H4 (cell line): ENCODE results near the gene KRT2. TPM values are rescaled to one million over a fixed set of nuclear protein-coding genes. Genes with fewer than 3 reads are reported as not detected.

ENCODE experiments used
- DNase-seq: peaks from one replicate; pipeline ENCODE4 v3.0.0-alpha.2; 2015; ENCODE audit warnings: low spot score
- total RNA-seq: library from RNA; depleted of rRNA; stranded (reverse); fragments of >200 nt; shearing (Covaris generic); gene quantifications from 2 replicates; pipeline ENCODE4 v1.2.3, GENCODE V29; 2014

The KRT2 gene
- total RNA-seq, 1 experiment from 2014 or later = 0.21 TPM

DNA sequence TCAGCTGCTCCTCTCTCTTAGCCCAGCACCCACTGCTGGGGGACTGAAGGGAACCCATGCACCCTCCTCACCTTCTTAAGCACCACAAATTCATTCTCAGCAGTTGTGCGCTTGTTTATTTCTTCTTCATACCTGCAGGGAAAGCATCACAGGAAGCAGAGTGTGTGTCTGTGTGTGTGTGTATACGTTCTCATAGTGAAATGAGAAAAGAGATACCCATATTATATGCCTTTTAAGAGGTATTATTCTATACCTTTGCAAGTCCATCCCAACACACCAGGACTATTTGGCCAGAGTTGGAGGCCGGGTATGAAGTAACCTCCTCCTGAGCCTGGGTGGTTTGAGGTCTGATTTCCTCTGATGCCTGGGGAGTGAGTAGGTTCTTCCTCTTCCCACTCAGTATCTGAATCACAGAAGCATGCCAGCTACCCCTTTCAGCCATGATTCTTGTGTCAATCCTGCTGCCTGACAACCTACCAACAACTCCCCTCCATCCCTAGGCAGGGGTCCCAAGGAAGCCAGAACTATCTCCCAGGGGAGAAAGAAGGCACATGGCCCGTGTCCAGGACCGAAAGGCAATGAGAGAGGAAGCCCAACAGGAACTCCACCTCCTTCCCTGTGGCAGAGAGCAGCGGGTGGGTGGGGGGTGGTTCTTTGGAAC is 36.7 kb downstream of the KRT2 start:
- DNase-seq = no peak

DNA sequence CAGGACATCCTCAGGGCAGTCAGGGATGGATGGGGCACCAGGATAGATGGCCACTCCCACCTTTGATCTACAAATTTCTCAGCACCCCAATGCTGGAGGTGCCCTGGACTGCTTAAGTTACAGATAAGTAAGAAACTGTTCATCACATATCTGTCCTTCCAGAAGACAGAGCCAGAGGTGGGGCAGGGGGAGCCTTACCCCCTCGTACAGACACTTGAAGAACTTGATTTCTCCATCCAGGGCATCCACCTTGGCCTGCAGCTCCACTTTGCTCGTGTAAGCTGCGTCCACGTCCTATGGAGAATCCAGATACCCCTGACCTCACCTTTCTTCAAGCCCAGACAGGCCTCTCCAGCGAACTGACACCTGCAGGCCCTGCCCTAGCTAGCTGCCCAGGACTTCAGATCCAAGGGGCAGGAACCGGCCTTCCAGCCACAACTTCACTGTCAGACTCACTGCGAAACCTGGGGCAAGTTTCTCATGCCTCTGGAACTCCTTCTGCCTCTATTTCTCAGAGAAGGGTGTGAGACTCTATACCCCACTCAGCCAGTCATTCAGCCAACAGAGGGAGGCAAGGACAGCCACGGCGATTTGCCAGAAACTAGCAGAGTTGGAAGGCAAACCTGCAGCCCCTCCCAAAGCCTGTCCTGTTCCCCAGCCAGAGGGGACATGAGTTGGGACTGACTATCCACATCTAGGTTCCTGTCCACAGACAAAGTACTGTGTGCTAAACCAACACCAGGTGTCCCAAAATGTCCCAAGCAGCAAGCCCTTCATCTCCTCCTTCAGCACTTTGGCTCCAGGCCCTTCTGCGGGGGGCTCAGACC is 37.4 kb downstream of the KRT2 start:
- DNase-seq = no peak

DNA sequence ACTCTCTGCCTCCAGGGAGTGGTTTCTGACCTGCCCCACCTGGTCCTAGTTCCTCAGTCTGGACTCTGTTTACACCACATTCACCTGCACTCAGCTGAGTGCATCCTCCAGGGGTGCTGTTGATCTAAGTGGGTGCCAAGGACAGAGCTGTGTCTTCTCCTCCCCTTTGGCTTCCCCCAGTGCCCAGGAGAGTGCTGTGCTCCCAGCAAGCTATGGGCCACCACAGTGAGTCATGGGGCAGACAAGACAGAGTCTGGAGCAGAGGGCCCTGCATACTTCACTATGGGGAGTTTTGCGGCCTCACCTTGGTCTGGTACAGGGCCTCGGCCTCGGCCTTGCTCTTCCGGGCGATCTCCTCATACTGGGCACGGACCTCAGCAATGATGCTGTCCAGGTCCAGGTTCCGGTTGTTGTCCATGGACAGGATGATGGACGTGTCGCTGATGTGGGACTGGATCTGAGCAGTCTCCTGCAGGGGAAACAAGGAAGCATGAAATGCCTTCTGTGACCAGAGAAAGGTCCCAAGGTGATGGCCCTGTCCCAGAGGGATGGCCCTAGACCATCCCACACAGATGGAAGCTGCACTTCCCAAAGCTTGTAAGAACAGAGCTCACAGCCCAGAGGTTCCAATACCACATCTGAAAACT is 38.5 kb downstream of the KRT2 start:
- DNase-seq = no peak

DNA sequence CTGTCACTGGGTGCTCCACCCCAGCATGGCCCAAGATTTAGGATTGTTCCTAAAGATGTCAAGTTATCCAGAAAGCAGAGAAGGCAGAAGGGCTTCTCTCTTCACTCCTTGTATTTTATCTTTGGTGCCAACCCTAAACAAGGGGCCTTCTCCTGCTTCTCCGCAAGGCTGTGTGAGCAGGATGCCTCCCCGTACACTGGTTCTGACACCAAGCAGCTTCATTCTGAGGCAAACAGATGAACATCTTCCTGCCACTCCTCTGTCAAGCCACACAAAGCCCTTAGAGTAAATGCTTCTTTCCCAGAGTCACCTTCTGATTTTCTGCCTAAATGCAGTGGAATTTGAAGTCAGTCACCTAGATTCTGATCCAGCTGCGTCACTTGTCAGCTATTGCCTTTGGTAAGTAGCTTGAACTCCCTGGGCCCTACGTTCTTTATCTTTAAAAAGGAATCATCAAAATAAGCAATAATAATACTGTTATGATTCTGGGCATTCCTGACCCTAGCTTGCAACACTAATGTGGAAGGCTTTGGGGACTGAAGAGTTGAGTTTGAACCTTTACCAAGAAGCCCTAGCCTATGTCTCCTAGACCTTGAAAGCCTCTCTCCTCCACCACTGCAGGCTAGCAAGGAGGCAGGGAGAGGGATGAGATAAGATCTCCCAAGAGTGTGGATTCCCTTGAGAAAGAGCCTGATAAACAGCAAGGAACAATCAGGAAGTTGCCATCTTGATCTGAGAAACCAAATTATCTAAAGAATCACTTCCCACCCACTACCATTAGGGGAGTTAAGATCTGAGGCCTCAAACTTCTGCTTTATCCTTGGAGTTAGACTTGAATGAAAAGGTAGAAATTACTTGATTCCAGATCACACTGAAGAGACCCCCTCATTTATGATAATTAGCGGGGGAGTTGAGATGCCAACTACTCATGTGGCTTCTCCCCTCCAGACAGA is 39.3 kb downstream of the KRT2 start:
- no peak for DNase-seq

DNA sequence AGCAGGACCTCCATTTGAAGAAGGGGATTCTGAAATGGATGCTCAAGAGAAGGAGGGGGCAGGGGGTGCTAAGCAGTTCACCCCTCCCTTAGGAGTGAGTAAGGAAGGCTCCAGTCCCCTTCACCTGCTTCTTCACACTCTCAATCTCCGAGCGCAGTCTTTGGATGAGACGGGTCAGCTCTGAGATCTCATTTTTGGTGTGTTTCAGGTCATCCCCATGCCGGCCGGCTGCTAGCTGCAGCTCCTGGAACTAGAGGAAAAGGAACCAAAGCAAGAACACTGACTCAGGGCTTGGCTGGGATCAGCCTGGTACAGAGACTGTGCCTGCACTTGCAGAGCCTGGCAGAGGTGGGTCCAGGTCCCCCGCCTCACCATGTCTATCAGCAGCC is 40.9 kb downstream of the KRT2 start:
- DNase-seq = no peak

DNA sequence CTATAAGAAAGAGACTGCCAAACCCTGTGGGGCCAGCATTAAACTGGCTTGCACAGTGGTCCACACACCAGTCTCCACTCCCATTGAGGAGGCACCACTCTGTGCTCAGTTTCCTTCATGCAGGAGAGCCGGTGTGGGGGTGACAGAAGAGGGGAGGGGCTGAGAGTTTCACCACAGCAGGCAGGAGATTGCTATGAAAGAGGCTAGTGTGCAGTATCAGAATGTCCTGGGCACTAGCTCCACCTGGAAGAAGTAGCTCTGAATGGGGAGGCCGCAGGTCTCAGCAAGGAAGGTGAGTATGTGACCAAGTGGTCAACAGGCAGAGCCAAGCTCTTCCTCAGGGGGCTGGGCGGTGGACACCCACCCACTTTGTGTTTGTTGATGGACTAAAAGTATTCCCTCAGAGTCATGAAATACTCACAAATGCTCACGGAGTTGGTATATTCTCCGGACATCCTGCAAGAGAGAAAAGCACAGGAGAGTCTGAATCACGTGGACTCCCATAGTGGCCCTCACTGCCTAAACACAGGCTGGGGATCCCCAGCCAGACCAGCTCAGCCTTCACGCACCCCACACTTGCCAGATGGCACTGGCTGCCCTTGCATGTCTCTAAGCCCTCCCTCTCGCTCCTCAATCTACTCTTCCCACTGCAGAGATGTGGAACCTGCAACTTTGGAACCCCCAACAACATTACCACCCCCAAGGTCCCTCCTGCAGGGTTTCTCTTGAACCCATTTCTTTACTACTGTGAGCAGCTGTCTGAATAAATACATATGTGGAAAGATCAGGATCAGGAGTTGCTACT is 43.0 kb downstream of the KRT2 start:
- DNase-seq = no peak

DNA sequence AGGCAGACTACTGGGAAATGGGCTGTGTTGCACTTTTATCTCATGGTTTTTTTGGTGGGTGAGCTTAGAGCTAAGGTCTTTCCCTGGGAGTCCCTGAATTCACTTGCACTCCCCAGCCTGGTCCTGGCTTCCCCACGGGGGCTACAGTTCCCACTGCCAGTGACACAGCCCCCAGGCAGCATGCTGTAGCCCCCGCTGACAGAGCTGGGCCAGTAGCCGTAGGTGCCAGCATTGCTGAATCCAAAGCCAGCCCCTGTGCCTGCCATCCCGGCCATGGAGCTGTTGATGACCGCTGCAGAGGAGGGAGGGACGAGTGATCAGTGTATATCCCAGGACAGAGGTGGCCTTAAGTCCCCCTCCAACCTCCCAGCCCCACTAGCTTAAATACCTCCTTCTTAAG is 43.9 kb downstream of the KRT2 start:
- DNase-seq = no peak

DNA sequence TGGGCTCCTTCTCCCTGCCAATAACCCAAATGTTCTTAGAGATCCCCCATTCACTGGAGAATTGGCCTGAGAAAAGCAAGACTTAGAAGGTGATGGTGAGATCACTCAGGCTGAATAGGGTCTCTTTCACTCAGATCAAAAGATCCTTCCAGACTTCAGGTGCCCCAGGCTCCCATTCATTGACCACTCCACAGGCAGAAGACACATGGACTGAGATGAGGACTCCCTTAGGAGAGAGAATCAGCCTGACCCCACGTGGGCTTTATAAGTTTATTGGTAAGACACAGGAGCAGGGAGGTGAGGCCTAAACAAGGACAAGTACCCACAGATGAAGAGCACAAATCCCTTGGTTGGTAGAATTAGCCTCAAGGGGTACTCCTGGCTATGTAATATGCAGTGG is 44.7 kb downstream of the KRT2 start:
- DNase-seq = no peak

DNA sequence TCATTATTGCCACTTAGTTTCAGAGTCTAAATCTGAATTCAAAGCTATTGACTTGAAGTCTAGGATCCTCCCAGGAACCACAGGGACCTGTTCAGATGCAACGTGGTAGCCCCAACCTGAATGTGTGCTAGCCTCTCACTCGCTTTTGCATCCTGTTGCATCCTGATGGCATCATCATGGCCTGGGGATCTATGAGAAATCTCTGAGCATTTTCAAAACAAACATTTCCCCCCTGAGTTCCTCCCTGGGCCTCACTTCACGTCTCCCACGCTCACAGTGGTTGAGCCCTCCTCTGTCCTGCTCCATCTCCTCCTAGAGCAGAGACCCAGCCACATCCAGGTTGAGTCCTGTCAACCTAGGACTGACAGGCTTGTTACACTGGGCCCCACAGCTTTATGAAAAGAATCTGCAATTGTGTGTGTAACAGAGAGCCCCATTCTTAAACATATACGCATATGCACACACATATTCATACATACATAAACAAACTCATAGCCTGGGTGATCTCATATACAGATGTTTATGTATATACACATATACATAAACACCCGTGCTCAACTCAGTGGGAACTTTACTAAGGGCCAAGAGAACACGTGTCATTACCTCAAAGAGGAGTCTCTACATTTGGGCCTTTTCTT is 45.3 kb downstream of the KRT2 start:
- no peak for DNase-seq

DNA sequence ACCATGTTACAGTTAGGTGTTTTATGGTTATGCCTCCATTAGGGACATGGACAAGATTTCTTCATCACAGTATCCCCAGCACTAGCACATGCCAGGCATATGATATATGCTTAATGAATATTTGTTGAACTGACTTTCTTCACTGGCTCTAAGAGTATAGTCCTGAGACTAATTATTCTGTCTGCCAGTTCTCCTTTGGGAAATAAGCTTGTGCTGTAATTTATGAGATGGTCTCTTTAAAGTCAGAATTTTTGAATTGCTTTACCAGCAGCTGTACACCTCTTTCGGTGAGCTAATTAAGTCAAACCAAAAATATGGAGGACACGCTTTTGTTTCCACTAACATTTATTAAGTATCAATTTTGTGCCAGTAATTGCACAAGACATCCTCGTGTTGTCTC is 45.9 kb downstream of the KRT2 start:
- DNase-seq = no peak

DNA sequence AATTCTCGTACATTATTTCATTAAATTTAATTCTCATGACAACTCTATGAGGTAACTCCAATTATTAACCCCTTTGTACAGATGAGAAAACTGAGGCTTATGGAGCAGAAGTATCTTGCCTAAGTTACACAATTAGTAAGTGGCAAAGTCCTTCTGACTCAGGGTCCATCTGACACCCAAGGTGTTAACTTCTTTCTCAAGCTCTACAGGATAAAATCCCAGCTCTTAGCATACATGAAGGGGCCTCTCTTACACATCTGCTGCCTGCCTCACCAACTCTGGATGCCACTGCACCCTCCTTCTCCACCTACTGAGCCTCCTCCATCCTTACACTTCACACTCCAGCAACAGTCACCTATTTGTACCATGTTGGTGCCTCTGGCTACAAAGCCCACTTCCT is 46.5 kb downstream of the KRT2 start:
- DNase-seq = no peak

DNA sequence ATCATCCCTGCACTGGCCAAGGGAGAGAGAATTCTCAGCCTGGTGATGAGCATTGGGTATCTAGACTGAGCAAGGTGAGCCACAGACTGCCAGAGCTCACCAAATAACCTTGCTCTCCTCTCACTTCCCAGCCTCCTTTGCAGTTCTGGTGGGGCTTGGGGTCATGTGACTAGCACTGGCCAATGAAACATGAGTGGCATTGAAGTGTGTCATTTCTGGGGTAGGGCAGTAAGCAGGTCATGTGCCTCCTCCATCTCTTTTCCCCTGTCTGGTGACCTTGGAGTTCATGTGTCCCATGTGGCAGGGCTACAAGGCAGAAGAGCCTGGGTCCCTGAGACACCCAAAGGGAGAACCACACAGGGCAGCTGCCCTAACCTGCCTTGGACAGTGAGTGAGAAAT is 47.2 kb downstream of the KRT2 start:
- no peak for DNase-seq

DNA sequence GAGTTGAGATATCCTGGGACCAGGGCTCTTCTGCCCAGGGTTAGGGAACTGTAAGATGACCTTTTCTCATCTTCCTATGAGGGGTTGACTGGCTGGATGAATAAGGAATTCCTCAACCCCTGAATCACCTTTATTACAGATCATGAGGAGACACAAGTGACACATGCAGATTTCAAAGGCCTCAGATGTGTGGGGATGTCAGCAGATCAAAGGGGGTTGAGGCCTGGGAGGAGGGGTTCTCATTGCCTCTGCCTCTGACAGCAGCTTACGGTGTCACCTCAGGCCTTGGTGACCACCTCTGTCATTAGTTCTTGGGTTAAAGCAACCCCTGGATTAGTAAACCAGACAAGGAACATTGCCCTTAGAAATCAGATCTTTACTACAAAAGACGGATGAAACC is 48.7 kb downstream of the KRT2 start:
- DNase-seq = no peak

DNA sequence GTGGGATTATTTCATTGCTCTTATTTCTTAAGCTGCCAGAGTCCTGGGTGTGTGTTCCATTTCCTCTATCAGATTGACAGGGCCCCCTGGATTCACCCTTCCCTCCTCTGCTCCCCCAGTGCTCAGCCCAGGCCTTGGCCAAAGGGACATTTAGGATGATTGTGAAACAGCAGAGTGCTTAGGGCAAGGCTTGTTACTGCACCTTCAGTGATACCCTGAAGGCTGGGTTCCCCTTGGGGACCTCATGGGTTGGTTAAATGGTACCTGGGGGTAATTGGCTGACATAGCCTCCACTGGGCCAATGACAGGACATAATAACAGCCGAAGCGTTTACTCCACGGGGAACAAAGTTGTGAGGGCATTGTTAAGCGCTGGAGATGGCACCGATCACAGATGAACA is 49.5 kb downstream of the KRT2 start:
- DNase-seq = no peak

DNA sequence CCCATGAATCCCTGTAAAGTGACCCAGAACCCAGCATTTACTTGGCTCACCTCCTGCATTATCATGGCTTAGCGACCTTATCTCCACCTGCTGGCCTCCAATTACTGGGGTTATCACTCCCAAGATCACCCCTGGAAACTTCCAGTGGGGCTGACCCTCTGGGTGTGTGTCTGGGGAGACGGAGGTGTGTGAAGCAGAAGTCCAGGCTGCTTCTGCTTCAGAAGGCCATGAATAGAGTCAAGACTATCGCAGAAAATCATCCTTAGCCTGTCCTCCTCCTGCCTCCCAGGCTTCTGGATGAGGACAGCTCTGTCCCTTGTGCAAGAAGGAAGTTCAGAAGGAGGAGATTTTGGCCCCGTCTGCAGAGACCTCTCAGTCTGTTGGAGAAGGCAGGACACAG is 50.3 kb downstream of the KRT2 start:
- DNase-seq = no peak

DNA sequence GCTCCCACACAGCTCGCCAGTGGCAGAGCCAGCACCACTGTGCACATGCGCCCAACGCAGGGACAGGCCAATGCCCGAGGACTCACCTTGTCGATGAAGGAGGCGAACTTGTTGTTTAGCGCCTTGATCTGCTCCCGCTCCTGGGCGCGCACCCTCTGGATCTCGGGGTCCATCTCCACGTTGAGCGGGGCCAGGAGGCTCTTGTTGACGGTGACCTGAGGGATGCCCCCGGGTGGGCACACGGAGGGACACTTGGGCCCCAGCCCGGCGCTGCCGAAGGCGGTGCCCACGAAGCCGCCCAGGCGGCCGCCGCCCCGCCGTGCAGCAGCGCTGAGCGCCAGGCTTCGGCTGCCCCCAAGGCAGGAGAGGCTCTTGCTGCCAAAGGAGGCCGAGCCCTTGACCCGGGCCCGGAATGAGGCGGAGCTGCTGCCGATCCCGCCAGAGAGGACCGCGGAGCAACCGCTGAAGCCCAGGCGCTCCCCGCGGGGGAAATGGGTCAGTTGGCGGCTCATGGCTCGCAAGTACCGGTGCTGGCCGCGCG is 51.0 kb downstream of the KRT2 start, which contains the start of gene KRT72:
KRT72 (minus strand) TSS at position 523 of the 541 bp plus-strand sequence; CDS start at position 512, 11 bp downstream.
- DNase-seq = no peak

DNA sequence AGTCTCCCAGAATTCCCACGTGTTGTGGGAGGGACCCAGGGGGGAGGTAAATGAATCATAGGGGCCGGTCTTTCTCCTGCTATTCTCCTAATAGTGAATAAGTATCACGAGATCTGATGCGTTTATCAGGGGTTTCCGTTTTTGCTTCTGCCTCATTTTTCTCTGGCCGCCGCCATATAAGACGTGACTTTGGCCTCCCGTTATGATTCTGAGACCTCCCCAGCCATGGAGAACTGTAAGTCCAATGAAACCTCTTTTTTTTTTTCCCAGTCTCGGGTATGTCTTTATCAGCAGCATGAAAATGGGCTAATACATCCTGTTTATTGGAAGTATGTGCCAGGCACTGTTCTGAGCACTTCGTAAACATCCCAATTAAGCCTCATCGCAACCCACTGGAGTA is 51.5 kb downstream of the KRT2 start:
- no peak for DNase-seq

DNA sequence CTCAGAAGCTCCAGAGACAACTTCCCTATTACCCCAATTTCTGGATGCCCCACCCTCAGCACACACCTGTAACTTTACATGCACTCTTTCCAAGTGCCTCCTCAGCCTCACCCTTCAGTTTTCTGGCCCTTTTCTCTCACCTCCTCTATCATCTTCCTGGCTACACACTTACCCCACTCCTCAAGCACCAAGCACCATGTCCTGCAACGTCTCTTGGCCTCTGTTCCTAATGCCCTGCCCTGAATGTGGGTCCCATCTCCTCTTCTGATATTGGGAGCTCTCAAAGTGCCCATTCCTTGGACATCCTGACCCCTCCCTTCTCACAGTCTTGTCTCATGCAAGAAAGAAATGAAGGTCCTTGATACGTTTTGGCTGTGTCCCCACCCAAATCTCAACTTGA is 51.9 kb downstream of the KRT2 start:
- DNase-seq = no peak

DNA sequence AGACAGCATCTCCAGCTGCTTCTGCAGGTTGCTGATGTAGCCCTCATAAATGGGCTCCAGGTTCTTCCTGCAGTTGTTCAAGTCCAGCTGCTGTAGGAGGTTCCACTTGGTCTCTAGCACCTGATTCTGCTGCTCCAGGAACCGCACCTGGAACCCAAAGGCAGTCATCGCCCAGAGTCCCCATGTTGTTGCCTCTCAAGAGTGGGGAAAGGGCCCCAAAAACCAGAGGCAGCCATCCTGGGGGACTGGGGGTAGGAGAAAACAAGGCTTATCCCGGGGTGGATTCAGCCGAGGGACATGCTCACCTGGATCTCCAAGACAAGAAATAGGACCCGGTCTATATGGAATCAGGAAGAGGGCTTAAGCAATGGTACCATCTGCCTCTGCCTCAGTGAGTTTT is 53.0 kb downstream of the KRT2 start:
- DNase-seq = no peak
